ENCODE results near the gene LIMK2.
"Not testable (repeated sequence)": the region's sequence is repeated elsewhere in the genome, so short reads cannot be mapped to it uniquely, and the experiment has no call there.

Gene LIMK2

GRCh38 chr22:31295360-31295759 is 83.3 kb downstream of the LIMK2 start:
- DNase-seq = peak; percentile 27

GRCh38 chr22:31295831-31296657 is 83.9 kb downstream of the LIMK2 start:
- DNase-seq = peak; percentile 15

DNA sequence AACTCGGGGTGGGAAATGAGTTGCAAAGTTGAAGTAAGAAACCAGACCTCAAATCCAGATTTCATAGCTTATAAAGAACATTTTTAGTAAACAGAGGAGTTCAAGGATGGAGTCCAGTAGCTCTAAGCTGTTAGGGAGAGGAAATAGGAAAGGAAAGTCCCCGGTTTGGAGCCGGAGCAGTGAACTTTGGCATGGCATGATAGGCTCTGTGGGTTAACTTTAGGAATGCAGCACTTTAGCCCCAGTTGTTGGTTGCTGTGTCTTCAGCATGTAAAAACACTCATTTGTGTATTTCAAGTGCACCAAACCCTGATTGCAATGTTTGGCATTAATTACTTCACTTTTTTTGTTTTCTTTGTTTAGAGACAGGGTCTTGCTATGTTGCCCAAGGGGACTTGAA is 88.8 kb downstream of the LIMK2 start:
- DNase-seq = no peak

DNA sequence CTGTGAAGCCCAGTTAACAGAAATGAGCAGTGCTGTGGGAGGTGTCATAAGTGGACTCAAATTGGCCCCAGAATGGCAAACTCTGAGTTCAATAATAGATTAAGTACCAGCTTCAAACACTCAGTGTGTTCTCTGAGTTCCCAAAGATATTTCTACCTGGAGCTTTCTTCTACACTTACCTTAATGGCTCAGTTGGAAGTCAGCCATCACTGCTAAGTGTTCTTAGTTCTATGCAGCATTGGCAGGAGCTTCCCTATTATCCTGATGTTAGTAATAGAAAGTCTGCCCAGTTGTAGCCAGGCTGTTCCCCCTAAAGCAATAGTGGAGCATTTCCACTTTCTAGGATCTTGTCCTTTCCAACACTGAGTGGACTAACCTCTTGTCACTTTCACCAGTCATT is 89.9 kb downstream of the LIMK2 start:
- peak; percentile 88 for DNase-seq

DNA sequence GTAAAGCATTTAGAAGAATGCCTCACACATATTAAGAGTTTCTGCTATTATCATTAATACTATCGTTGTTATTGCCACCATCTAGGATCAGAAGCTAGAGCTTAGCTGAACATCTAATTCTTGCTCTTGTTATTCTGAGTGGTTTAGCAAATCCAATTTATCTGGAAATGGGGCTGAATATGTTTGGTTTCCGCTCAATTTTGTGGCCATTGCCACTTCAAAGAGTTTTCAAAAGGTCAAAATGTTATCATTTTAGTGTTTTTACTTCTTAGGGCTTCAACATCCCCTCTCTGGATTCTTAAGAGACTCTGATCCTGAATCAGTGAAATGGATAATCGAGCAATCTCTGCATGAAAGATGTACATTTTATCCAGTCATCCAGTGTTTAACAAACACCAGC is 90.4 kb downstream of the LIMK2 start:
- no peak for DNase-seq

DNA sequence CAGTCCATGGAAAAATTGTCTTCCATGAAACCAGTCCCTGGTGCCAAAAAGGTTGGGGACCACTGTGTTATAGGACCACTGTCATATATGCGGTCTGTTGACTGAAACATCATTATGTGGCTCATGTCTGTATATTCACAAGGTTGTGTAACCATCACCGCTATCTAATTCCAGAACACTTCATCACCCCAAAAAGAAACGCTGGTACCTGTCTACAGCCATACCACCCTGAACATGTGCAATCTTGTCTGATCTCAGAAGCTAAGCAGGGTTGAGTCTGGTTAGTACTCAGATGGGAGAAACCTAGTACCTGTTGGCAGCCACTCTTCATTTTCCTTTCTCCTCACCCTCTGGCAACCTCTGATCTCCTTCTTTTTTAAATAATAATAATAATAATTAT is 93.1 kb downstream of the LIMK2 start:
- no peak for DNase-seq

GRCh38 chr22:31308181-31308580 is 96.1 kb downstream of the LIMK2 start:
- no peak for DNase-seq

DNA sequence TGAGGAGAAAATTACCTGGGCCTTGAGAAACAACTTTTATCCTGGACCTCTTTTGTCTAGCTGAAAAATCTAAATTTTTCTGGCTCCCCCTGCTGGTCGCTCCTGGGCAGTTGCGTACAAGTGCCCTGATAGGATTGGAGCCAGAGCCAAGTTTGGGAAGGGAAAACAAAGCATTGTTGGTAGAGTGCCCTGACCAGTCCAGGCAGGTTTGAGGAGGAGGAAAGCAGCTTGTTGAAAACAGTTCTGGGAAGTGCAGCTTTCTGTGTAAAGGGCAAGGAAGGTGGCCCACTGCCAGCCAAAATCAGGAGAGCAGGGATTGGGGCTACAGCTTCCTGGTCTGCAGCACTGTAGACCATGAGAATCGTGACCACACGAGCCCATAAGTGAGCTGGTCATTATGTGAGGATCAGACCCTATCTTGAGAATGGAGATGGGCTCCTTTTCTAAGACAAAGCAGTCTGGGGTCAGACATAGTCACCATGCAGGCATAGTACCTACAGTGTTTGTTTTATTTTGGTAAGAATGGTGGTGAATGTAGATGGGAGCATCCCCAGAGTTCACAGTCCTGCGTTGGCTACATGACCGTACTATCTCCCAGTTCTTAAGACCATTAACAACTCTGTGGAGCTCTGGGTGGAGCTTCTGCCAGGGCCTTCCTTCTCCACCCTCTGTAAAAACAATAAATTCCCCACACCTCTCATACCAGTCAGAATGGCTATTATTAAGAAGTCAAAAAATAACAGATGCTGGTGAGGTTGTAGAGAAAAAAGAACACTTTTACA is 101.5 kb downstream of the LIMK2 start:
- DNase-seq = peak; percentile 74

GRCh38 chr22:31314220-31314619 is 102.1 kb downstream of the LIMK2 start:
- DNase-seq = not testable (repeated sequence)

GRCh38 chr22:31321421-31321820 is 109.3 kb downstream of the LIMK2 start:
- DNase-seq = no peak

DNA sequence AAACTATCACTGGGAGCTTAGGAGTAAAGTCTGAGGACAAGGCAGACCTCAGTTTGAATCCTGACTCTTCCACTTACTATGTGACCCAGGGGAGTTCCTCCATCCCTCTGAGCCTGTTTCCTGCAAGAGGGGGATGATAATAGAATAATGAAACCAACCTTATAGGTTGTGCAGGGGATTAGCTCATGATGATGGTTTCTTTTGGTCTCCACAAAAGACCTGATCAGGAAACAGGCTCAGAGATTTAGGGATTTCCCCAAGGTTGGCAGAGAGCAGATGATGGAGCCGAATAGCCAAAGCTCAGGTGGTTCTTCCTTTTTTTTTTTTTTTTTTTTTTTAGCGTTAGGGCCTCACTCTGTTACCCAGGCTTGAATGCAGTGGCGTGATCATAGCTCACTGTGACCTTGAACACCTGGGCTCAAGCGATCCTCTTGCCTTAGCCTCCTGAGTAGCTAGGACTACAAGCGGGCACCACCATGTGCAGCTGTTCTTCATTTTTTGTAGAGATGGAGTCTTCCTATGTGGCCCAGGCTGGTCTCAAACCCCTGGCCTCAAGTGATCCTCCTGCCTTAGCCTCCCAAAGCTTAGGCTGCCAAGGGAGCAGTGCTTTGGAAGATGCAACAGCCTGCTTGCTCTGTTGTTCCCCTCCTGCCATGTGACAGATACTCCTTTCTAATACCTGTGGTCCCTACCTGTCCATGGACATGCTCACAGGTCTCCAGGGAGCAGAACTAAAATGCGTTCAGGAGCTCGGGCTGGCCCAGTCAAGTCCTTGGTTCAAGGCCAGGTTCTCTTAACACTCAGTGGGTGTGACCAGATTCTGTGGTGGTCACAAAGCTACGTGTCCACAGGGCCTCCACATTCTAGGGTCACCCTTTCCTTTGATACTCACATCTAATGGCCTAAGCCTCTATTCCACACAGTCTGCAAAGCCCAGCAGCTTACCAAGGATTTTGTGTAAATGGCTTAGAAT is 111.8 kb downstream of the LIMK2 start:
- DNase-seq = no peak

DNA sequence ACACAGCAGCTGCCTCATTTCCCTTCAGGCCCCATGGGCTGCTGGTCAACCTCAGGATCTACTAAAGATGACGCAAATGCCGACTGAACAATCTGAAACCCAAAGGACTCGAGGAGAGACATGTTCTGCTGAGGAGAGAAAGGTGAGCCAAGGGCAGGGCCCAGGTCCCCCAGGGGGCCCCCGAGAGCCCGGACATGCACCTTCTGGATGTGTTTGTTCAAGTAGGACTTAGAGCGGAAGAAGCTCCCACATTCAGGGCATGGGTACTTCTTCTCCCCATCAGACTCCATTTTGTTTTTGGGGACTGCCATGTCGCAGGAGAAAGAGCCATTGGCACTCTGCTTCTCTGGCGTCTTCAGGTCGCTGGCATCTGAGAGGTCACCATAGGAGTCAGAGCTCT is 114.8 kb downstream of the LIMK2 start:
- DNase-seq = no peak

GRCh38 chr22:31327806-31328543 is 115.9 kb downstream of the LIMK2 start:
- no peak for DNase-seq

GRCh38 chr22:31328544-31328960 is 116.5 kb downstream of the LIMK2 start:
- no peak for DNase-seq

GRCh38 chr22:31329029-31329428 is 116.9 kb downstream of the LIMK2 start:
- no peak for DNase-seq
